GM21737 (cell line): Measurements from ENCODE around the gene NPR2.

Experiments used
- ATAC-seq: cut with Tn5 transposase; IDR thresholded peaks from one replicate; pipeline ENCODE4 v1.9.1; 2021; ENCODE audit warnings: mild to moderate bottlenecking, moderate library complexity; ENCODE audit not compliant: unreplicated experiment

NPR2 gene

GRCh38 chr9:35791297-35791921, at the start of gene NPR2:
TSS of gene NPR2 (plus strand) at chr9:35791591. CDS start at chr9:35792409, 818 bp downstream.
- no peak for ATAC-seq

DNA sequence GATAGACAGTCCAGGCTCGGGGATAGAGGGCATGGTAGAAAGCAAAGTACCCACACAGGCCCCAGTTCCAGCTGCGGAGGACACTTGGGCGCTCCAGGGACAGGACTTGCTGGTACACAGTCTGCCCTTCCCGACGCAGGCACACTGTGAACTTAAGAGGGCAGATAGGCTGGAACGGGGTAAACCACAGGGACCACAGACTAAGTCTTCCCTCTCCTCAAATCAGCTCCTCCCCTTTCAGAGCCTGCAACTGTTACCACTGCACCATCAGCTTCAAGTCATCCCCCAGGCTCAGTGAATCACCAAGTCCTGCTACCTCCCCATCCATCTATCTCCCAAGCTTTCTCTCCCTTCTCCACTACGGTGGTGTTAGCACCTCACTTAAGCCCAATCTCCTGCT, 49.7 kb upstream of the NPR2 start:
- ATAC-seq: no peak

DNA sequence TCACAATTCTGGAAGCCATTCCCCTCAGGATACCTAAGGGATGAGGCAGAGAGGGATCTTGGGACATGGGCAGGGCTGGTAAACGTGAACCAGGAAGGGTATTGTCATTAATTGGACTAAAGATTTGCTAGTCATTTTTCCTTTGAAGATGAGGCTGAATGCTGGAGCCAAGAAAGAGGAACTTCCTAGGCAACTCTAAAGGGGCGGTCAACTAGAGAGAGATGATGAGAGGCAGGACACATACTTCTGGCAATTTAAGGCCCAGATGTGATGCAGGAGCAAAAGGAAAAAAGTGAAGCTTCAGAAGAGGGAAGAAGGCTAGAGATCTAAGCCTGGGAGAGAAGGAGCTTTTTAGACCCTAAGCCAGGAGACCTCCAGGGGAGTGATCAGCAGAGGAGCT, 47.9 kb upstream of the NPR2 start:
- ATAC-seq: no peak

GRCh38 chr9:35743880-35744518, 47.4 kb upstream of the NPR2 start:
- ATAC-seq: no peak

GRCh38 chr9:35745569-35745968, 45.8 kb upstream of the NPR2 start:
- no peak for ATAC-seq

DNA sequence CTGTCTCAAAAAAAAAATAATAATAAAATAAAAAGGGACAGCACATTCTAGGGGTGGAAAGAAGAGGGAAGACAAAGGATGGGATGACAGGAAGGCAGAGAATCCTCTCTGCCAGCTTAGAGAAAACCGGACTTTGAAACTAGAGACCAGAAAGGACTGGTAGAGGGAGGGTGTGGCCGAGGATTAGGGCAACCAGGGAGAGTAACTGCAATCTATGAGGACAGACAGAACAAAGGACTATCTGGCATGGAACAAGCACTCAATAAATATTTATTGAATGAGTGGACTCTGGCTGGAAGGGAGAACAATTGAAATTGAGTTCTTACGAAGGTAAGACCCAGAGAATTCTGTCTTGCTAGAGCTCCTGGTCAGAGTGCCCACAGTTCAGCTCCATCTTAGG, 44.8 kb upstream of the NPR2 start:
- no peak for ATAC-seq

DNA sequence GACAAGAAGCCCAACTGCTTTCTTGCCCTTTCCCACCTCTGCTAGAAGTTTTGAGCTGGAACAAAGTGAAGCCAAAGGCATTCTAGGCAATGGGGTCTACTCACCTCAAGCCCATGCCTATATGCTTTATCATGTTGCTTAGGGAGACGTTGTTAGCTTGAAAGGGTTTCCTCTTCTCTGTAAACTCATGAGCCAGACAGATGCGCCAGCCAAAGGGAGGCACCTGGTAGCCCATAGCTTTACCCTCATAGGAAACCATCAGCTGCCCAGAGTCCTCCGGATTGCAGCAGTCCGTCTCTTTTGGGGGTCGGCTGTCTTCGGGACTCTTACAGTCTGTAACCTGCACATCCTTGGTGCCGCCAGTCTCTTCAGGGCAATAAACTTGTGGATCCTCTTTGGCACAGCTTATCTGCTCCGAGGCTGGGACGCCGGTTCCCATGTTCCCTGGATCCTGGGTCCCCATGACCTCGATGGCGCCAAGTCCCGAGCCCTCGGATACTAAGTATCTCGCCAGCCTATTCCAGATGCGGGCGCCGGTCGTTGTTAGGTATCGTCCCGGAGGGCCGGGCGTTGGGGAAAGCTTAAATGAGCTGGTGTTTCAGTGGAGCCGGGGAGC, 43.0 kb upstream of the NPR2 start:
- peak; percentile 3 for ATAC-seq

GRCh38 chr9:35748858-35749514, 42.4 kb upstream of the NPR2 start, which contains the start of the genes GBA2 and RGP1:
TSS of gene GBA2 (minus strand) at chr9:35749228. CDS start at chr9:35748704, 524 bp downstream.
TSS of gene RGP1 (plus strand) at chr9:35749287. CDS start at chr9:35749756, 469 bp downstream.
- peak; percentile 74 for ATAC-seq

DNA sequence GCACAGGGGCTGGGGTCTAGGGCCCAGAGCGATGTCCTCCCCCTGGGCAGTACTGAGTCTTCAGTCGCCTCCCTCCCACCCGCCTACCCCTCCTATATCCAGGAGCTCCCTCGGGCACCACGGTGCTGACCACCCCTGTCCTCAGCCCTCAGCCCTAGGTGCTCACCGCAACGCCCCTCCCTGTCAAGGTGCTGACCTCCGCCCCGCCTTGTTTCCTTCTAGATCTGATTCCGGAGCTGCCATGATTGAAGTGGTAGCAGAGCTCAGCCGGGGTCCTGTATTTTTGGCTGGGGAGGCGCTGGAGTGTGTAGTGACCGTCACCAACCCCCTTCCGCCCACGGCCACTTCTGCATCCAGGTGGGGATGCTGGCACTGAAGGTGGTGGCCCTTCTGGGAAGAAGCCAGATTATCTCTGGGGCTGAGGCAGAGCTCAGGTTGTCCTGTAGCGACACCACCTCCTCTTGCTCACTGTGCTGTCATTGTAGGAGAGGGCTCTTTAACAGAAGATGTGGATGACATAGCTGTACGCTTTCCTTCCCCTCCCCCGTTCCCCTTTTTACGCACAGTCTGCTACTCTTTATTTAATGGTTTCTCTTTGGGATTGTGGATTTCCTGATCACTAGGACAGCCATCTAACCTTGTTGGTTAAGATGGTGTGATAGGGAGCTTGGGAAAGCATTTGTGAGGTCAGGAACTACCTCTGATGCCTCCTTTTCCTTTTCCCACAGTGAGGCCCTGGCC, 41.7 kb upstream of the NPR2 start:
- peak; percentile 24 for ATAC-seq

DNA sequence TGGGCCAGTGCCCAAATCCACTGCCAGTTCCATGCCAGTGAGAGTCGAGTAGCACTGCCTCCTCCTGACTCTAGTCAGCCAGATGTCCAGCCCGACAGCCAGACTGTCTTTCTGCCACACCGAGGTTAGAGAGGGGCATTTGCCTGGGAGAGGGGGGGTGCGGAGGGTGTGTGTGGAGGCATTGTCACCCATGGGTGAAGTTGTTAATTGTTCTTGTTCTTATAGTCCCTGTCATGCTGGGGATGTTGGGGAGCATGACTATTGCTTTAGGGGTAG, 41.2 kb upstream of the NPR2 start:
- no peak for ATAC-seq

- ATAC-seq: no peak
Measured at GRCh38 chr9:35753466-35753865, 37.9 kb upstream of the NPR2 start.

GRCh38 chr9:35754264-35754663, 37.1 kb upstream of the NPR2 start, which contains the start of gene MSMP:
TSS of gene MSMP (minus strand) at chr9:35754276. CDS start at chr9:35754129, 147 bp downstream.
- ATAC-seq: no peak

GRCh38 chr9:35755071-35755470, 36.3 kb upstream of the NPR2 start:
- no peak for ATAC-seq

DNA sequence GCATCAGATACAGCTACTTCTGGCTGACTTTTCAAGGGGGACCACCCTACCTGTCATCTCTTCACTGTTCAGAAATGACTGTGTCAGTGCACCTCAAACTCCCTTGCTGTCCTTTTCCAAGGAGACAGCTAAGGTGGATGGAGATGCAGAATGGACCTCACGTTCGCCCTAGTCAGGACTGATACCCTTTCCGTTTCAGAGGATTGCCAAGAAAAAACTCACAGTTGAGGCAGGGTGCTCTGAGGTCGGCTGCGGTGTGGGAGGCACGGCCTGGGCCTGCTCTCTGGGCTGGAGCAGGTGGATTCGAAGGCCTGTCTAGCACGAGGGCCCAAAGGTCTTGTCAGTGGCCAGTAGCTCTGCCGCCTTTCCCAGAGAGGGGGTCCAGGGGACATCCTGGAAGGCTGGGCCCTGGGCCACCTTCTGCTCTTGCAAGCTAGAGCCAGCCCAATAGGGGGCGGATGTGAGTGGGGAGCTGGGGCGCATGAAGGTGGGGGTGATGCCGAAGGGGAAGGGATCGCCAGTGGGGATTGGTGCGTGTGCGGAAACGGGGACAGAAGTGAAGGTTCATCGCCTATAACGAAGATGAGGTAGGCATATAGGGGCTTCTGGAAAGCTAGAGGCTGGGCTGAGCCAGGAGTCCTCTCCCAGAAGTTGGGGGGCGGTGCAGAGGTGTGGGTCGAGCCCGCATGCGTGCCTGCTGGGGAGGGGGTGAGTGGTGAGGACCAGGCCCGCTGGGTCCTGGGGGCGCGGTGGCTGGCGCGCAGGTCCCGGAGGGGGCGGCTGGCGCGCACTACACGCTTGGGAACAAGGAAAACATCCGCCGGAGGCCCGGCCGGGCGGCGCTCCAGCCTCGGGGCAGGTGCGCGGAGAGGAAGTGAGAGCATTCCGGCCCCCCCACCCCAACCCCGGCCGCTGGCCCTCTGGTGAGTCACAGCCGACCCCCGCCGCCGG, 34.8 kb upstream of the NPR2 start:
- ATAC-seq: peak; percentile 49

DNA sequence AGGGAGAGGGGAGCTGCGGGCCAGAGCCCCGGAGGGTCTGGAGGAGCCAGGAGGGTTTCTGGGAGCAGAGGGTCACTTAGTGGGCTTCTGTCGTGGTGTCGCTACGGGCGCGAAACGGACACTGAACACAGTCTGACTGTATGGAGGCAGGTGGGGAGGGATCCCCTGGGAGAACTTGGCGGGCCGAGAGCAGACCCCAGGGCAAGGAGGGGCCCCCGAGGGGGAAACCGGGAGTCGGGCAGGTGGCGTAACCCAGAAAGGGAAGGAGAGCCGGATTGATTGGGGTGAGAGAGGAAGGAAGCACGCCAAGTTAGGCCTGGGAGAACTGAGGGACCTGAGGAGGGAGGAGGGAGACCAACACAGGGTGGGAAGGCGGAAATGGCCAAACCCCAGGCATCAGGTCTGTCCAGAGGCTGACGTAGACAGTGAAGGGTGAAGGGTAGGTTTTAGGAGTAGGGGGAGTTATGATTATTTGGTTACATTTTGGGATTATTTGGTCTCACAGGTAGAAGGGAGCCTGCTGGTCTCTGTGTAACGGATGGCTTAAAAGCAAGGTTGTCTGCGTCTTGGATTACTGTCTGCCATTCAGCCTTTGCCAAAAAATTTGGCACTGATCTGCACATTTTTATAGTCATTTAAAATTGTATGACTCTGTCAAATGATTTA, 34.0 kb upstream of the NPR2 start:
- peak; percentile 42 for ATAC-seq

DNA sequence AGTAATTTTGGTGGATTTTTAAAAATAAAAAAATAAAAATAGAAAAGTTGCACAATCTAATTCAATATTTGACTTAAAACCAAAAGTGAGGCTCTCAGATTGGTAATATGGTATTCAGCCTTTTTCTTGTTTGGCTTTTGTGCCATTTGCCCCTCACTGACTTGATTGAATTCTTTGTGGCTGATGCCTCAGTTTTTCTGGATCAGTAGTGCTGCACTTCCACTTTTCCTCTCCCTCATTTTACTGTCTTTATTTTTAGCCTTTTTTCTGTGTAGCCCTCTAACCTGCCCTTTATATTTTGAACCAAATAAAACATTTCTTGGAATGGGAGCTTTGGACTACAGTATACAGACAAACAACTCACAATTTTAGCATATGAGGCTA, 33.5 kb upstream of the NPR2 start:
- ATAC-seq: no peak

GRCh38 chr9:35758475-35759050, 32.8 kb upstream of the NPR2 start:
- ATAC-seq: no peak

GRCh38 chr9:35759795-35760194, 31.6 kb upstream of the NPR2 start:
- no peak for ATAC-seq

DNA sequence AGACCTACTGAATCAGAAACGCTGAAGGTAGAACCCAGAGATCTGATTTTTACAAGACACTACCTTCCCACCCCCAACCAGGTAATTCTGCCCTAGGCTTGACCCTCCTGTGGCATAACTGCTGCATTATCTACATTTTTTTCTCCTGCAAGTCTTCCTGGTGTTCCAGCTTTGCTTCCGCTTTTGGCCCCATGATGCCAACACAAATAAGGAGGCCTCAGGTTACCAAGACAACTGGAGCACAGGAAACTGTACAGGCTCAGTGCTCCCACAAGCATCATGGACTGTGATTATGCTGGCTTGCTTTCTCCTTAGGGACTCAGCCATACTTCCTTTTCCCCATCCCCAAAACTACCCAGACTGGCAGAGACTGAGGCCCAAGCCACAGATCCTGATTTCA, 30.7 kb upstream of the NPR2 start:
- no peak for ATAC-seq
